Endothelial cell of umbilical vein (primary cell): ENCODE data around the gene PPP1R9A. TPM values are rescaled to one million over a fixed set of nuclear protein-coding genes. Genes with fewer than 3 reads are reported as not detected.

Experiments
- BruUV-seq: library from RNA; stranded (reverse); fragments of 400-500 nt; replicated peaks from 2 replicates; lab custom pipeline; 2021; lab: Mats Ljungman, UMichigan
- CTCF ChIA-PET: fragments of 300-600, 350-600 bp; sonication (Branson Sonifier 250); formaldehyde crosslinking; loops from one replicate; lab custom pipeline; 2021; ENCODE audit warnings: antibody characterized with exemption, inconsistent platforms; lab: Charles Lee
- POLR2A ChIA-PET: fragments of 300-600, 350-600 bp; sonication (Branson Sonifier 250); formaldehyde crosslinking; loops from one replicate; lab custom pipeline; 2021; ENCODE audit warnings: antibody characterized with exemption, inconsistent platforms; lab: Charles Lee
- DNase-seq: peaks from one replicate; pipeline ENCODE4 v3.0.0-alpha.2; 2011; ENCODE audit warnings: low read depth, low spot score
- FAIRE-seq: peaks from 2 replicates; lab custom pipeline; 2011; peaks lifted over from hg19 to GRCh38; lab: Jason Lieb, UNC
- H2AFZ ChIP-seq: 2 replicates; pipeline ENCODE4 v1.6.0; 2012; ENCODE audit warnings: low read depth, low read length, control low read depth, inconsistent platforms
- H3K27ac ChIP-seq: 2 replicates; pipeline ENCODE4 v1.5.1; 2011; ENCODE audit warnings: low read depth, mild to moderate bottlenecking, control low read depth, low read length, moderate library complexity; ENCODE audit not compliant: insufficient read depth
- H3K27me3 ChIP-seq, 2 experiments: 2 replicates each; pipeline versions ENCODE4 v1.6.0 to v1.6.1; 2011; ENCODE audit warnings: low read length in 2 of 2, mixed read lengths in 1 of 2; ENCODE audit not compliant: control insufficient read depth in 2 of 2, insufficient read depth in 2 of 2
- H3K36me3 ChIP-seq, 2 experiments: 2 replicates in 1 of 2; 3 replicates in 1 of 2; pipeline ENCODE4 v1.5.1; 2011; ENCODE audit warnings: low read length in 2 of 2, mild to moderate bottlenecking in 1 of 2, moderate library complexity in 1 of 2; ENCODE audit not compliant: control insufficient read depth in 2 of 2, insufficient read depth in 2 of 2; ENCODE audit errors: extremely low read depth in 1 of 2
- H3K4me1 ChIP-seq: 3 replicates; pipeline ENCODE4 v1.5.1; 2011; ENCODE audit warnings: mild to moderate bottlenecking, low read length; ENCODE audit not compliant: control insufficient read depth, insufficient read depth; ENCODE audit errors: extremely low read depth
- H3K4me2 ChIP-seq: 2 replicates; pipeline ENCODE4 v1.6.1; 2011; ENCODE audit warnings: low read length, control low read depth, mixed read lengths; ENCODE audit not compliant: insufficient read depth
- H3K4me3 ChIP-seq, 3 experiments: fragments of 200-600 bp in 1 of 3; sonication (generic), shearing (Covaris generic) in 1 of 3; replicated peaks in 1 of 3; 2 replicates each; pipeline ENCODE4 v1.5.1; 2011 to 2016; ENCODE audit warnings: control low read depth in 3 of 3, low read length in 3 of 3, mild to moderate bottlenecking in 2 of 3, inconsistent platforms in 1 of 3, low read depth in 1 of 3, moderate library complexity in 1 of 3; ENCODE audit not compliant: insufficient read depth in 1 of 3
- H3K79me2 ChIP-seq: 2 replicates; pipeline ENCODE4 v1.6.0; 2012; ENCODE audit warnings: low read length, inconsistent platforms; ENCODE audit not compliant: control insufficient read depth, insufficient read depth
- H3K9ac ChIP-seq: replicated peaks from 2 replicates; pipeline ENCODE3; 2011; ENCODE audit warnings: low read length, control low read depth; ENCODE audit not compliant: insufficient read depth; ENCODE audit errors: extremely low read depth
- H3K9me1 ChIP-seq: replicated peaks from 3 replicates; pipeline ENCODE4 v1.6.0; 2011; ENCODE audit warnings: mild to moderate bottlenecking, low read length; ENCODE audit not compliant: control insufficient read depth, insufficient read depth; ENCODE audit errors: extremely low read depth
- H3K9me3 ChIP-seq: replicated peaks from 2 replicates; pipeline ENCODE4 v1.5.1; 2012; ENCODE audit warnings: low read length, inconsistent platforms; ENCODE audit not compliant: control insufficient read depth, insufficient read depth
- H4K20me1 ChIP-seq: replicated peaks from 2 replicates; pipeline ENCODE3; 2011; ENCODE audit warnings: mild to moderate bottlenecking, low read length; ENCODE audit not compliant: control insufficient read depth, insufficient read depth; ENCODE audit errors: extremely low read depth
- CTCF ChIP-seq, 2 donors: IDR thresholded peaks; 1 replicate in 1 of 2; 2 replicates in 1 of 2; pipeline ENCODE4 v1.5.1; 2011; ENCODE audit warnings: low read length in 2 of 2, mild to moderate bottlenecking in 2 of 2, moderate library complexity in 2 of 2, control low read depth in 1 of 2, inconsistent platforms in 1 of 2, low read depth in 1 of 2; ENCODE audit not compliant: insufficient read depth in 1 of 2; ENCODE audit errors: extremely low read depth in 1 of 2
- EZH2 ChIP-seq: IDR thresholded peaks from 2 replicates; pipeline ENCODE4 v1.6.1; 2012; ENCODE audit warnings: borderline replicate concordance, low read depth, mild to moderate bottlenecking, moderate library complexity, low read length, inconsistent platforms; ENCODE audit not compliant: severe bottlenecking
- GATA2 ChIP-seq: IDR thresholded peaks from 2 replicates; pipeline ENCODE4 v1.7.0; 2011; ENCODE audit warnings: low read depth, mild to moderate bottlenecking, moderate library complexity, mixed read lengths, low read length; ENCODE audit not compliant: insufficient read length, insufficient read depth
- JUN ChIP-seq: IDR thresholded peaks from 2 replicates; pipeline ENCODE4 v1.6.1; 2011; ENCODE audit warnings: borderline replicate concordance, low read depth; ENCODE audit not compliant: insufficient read length, insufficient read depth
- MAX ChIP-seq: IDR thresholded peaks from 2 replicates; pipeline ENCODE4 v1.6.1; 2011; ENCODE audit not compliant: insufficient read depth, insufficient read length
- MYC ChIP-seq: IDR thresholded peaks from one replicate; pipeline ENCODE4 v1.6.1; 2011; ENCODE audit warnings: mild to moderate bottlenecking, low read depth, low read length
- POLR2A ChIP-seq: IDR thresholded peaks from 2 replicates; pipeline ENCODE4 v1.6.1; 2012; ENCODE audit warnings: low read depth, mild to moderate bottlenecking, control low read depth, low read length
- dilution Hi-C: fragments of 300-500 bp; cut with MboI; formaldehyde crosslinking; loops from one replicate; pipeline ENCODE4 v1.15.0; 2019; ENCODE audit warnings: low sequenced_read_pairs; ENCODE audit not compliant: extremely low pct_ligation_motif_present
- intact Hi-C: fragments of 100-400 bp; cut with micrococcal nuclease; formaldehyde crosslinking; loops from one replicate; pipeline ENCODE4 v1.10.0; 2022
- polyA plus RNA-seq, 4 experiments: library from polyadenylated mRNA; depleted of rRNA in 3 of 4; stranded (reverse) in 3 of 4; unstranded in 1 of 4; fragments of >200 nt; gene quantifications; 2 replicates each; pipeline versions ENCODE4 v1.2.1 to v1.2.3, GENCODE V29; 2011 to 2012; ENCODE audit warnings: missing spikeins in 1 of 4
- total RNA-seq: library from RNA; stranded (reverse); gene quantifications from 2 replicates; pipeline ENCODE4 v1.2.3, GENCODE V29; 2021

The PPP1R9A gene
- total and polyA plus RNA-seq, 2 donors (not counting 3 experiments of a cell fraction or from before 2014, with no cell fraction given), result 0.50 to 3.0 TPM

- BruUV-seq, result no TSS peak
- dilution Hi-C loops (no loop called here), intact Hi-C loops (no loop called here)
- Histone ChIP-seq H3K4me2 (no peak overlapping the region), H3K4me3 (no peak overlapping the region), H4K20me1 (no peaks in the 10 kb centered on the region), H3K36me3 (no peaks in the 10 kb centered on the region), H3K79me2 (no peaks in the 10 kb centered on the region), H3K9me3 (no peaks in the 10 kb centered on the region), H3K9ac (no peak overlapping the region), H3K4me1 (no peaks in the 10 kb centered on the region), H3K27ac (no peak overlapping the region), H3K9me1 (no peaks in the 10 kb centered on the region), H2AFZ (no peak overlapping the region), H3K27me3 (no peaks in the 10 kb centered on the region)
- DNase-seq (no peak), FAIRE-seq (no peak)
- ChIA-PET POLR2A (no interaction called here), CTCF (no interaction called here)
- no peak for TF ChIP-seq POLR2A
- TF ChIP-seq JUN, result no peak
- no peak for TF ChIP-seq MYC
- no peak for TF ChIP-seq EZH2
- no peak for TF ChIP-seq GATA2
- TF ChIP-seq MAX, result no peak
Observed at GRCh38 chr7:95279417-95279816, 372.0 kb downstream of the PPP1R9A start.

GRCh38 chr7:95286096-95286495 is 378.7 kb downstream of the PPP1R9A start:
- H3K36me3 ChIP-seq, result no peaks in the 10 kb centered on the region
- DNase-seq, result no peak
- no peak overlapping the region for H3K4me3 ChIP-seq
- intact Hi-C loops, result no loop called here
- H3K79me2 ChIP-seq, result no peaks in the 10 kb centered on the region
- no peaks in the 10 kb centered on the region for H3K9me3 ChIP-seq
- H2AFZ ChIP-seq, result no peak overlapping the region
- peaks cover 0 to 2% of the 10 kb centered on the region in 2 experiments for H3K27me3 ChIP-seq
- no TSS peak for BruUV-seq
- dilution Hi-C loops, result no loop called here
- POLR2A ChIA-PET, result no interaction called here
- no peaks in the 10 kb centered on the region for H3K9me1 ChIP-seq
- no peaks in the 10 kb centered on the region for H4K20me1 ChIP-seq
- no peak overlapping the region for H3K4me2 ChIP-seq
- TF ChIP-seq CTCF (IDR thresholded peaks at IDR 0.05; ENCODE audit: extremely low read depth in 1 of 2, insufficient read depth in 1 of 2, low read depth in 1 of 2, low read length in 2 of 2), result no peak
- no peaks in the 10 kb centered on the region for H3K4me1 ChIP-seq
- H3K9ac ChIP-seq, result no peak overlapping the region
- CTCF ChIA-PET, result interaction anchor here (1.2 kb wide), 1 partner anchor 191 kb away, joined by 5 read pairs; no protein-coding TSS in a partner anchor
- FAIRE-seq, result no peak
- no peak overlapping the region for H3K27ac ChIP-seq
